HG03558 (cell line): ENCODE data around the gene DELE1.
A peak's percentile ranks its signal among the peaks of the same experiment; 100 is the strongest.

ENCODE experiments used
- ATAC-seq: cut with Tn5 transposase; IDR thresholded peaks from one replicate; pipeline ENCODE4 v1.9.1; 2021; ENCODE audit warnings: moderate number of reproducible peaks; ENCODE audit not compliant: unreplicated experiment; ENCODE audit errors: extremely low read depth

DELE1 gene, protein sequence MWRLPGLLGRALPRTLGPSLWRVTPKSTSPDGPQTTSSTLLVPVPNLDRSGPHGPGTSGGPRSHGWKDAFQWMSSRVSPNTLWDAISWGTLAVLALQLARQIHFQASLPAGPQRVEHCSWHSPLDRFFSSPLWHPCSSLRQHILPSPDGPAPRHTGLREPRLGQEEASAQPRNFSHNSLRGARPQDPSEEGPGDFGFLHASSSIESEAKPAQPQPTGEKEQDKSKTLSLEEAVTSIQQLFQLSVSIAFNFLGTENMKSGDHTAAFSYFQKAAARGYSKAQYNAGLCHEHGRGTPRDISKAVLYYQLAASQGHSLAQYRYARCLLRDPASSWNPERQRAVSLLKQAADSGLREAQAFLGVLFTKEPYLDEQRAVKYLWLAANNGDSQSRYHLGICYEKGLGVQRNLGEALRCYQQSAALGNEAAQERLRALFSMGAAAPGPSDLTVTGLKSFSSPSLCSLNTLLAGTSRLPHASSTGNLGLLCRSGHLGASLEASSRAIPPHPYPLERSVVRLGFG

DNA sequence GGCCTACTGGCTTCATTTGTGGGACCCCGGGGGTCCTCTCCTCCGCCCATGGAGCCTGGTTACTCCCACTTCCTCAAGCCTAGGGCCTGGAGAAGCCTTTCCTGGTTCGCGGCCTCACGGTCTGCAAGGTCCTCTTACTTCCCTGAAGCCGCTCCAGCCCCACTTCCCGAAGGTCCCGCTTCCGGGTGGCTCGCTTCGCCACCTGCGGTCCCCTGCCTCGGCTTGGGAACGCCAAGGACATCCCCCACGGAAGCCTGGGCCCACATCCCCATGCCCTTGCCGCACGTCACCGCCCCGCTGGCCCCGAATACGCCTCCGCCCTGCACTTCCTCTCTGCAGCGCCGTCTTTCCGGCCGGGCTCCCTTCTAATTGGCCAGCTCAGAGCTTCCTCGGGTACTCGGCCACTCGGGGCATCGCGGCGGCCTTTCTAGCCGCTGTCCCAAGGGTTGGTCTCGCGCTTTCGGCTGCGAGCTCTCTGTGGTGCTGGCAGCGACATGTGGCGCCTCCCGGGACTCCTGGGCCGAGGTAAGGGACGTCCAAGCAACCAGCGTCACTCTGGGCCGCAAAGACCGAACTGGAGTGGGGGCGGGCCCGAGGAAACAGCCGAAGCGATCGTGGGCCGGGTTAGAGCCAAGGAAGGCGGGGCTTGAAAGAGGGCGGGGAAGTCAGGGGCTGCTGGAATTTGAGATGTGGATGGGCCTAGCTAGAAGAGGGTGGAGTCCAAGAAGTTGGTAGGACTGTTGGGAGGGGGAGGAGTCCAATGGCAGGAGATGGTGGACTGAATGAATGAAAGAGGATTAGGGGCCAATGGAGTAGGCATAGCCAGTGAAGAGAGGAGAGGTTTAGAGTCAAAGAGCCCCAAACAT, at the start of gene DELE1:
DELE1 (plus strand) TSS at position 424 of the 866 bp plus-strand sequence; CDS start at position 495, 71 bp downstream.
- peak; percentile 92 for ATAC-seq

DNA sequence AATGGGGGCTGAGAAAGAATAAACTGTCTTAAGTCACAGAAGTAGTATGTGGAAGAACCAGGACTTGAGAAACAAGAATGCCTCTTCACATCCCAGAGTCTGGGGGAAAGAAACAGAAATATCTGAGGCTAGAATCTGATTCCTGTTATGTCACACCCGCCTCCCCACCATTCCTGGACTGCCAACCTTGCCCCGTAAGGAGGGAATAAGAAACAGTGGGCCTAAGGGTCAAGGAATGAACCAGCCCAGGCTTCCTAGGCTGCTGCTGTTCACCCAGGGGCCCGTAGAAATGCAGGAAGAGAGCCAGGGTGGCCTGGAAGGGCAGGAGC, 49.8 kb upstream of the DELE1 start:
- no peak for ATAC-seq

DNA sequence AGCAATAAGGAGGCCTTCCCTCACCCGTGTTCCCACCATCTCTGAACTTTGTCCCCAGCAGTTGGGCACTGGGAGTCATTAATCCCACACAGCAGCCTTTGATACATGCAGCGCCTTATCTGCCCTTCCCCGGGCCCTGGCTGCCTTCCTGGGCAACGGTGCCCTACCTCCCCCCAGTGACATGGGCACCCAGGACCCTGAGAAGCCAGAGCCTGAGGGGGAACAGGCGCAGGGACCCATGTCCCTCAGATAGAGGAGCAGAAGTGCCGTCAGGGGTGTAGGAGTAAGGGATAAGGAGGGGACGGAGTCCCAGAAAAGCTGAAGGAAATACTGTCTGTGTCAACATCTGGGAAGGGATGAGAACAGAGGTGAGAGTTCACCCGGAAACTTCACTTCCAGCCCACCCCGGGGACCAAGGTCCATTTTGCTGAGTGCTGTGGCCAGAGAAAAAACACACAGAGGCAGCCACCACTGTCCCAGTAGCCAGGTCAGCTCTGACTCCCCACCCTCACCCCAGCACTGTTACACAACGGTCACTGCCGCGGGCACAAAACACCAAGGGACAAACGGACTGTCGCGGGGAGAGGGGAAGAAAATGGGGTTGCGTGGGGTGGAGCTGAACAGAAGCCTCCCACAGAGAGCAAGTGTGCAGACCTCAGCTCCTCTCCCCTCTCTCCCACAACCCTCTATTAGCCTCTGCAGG, 49.3 kb upstream of the DELE1 start:
- no peak for ATAC-seq

DNA sequence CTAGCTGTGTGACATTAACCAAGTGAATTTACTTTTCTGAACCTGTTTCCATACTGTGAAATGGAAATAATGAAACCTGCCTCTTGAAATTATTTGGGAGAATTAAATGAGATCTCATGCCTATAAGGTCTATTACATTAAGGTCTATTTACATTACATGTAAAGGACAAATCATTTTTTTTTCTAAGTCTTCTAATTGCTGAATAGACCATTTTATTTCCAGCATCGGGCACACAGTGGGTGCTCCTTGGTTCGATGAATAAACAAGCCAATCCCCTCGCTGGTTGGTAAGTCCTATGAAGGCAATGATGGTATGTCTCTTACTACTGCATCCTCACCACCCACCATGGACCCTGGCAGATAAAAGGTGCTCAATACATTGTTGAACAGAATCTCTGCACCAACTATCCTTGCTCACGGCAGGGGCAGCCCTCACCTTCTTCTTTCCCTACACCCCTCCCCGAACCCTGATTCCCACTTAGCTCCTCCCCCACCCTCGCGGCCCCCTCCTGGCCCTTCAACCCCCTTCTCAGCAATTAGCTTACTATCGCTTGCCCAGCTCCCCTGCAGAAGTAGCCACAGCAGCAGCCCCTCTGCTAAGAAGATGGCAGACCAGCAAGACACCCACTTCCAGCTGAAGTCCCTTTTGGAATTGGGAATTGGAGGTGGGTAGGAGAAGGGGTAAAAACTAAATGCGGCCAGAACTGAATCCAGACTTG, 48.5 kb upstream of the DELE1 start:
- ATAC-seq = no peak

DNA sequence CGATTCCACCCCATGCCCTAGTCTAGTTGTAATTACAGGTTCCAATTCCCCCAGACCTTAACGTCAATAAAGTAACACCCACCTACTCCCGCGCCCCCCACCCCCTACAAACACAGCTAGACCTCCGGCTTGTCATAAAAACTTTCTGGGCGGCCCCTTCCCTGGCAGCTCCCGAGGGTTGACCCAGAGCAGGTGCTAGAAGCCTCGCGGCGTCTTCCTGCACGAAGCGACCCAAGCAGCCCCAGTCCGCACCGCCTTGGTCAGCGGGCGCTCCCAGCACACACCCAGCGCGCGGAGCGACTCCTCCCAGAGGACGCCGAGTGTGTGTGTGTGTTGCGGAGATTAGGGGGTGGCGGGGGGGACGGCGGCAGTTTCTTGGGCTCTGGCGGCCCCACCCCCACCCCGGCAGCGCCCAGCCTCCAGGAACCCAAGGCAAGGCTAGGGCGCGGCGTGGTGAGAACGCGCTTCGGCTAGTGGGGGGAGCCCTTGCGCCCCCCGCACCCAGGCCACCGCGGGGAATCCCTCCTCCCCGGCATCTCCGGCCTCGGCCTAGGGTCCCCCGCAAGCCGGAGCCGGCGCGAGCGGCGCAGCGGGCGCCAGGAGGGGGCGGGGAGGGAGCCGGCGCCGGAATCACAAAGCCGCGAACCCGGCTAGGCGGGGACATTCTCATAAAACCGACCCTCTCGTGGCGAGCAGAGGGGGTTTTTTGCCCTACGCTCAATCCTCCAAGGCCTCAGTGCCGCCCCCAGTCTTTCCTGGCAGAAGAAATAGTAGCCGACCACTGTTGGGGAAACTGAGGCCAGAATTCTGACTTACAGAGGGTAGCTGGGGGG, 47.7 kb upstream of the DELE1 start:
- no peak for ATAC-seq

DNA sequence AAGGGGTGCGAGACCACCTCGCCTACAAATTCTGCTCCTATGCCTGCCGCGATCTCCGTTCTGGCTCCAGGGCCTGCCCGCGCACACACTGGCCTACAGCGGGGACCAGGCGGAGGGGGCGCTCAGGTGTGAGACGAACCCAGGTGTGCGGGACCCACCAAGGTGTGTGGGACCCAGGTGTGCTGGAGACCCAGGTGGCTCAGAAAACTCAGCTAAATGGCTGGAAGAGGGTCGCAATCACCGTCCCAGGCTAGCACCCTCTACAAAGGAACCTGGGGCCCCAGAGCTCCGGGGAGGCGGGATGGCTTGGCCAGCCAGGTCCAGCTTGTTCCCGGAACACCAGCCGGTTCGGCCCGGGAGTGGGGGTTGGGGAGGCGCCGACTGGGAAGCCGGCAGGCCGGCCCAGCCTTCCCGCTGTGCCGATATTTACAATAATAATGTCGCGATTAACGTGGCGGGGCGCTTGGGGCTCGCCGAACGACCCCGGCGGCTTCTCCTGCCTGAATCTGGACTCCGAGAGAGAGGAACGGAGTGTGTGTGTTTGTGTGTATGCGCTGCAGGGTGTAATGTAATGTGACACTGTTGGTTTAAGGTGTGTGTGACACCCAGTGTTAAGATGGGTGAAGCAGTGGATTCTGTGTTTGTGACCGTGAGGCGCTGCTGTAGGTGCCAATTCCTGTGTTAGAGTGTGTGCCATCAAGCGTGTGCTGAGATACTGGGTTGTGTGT, 46.9 kb upstream of the DELE1 start:
- no peak for ATAC-seq

DNA sequence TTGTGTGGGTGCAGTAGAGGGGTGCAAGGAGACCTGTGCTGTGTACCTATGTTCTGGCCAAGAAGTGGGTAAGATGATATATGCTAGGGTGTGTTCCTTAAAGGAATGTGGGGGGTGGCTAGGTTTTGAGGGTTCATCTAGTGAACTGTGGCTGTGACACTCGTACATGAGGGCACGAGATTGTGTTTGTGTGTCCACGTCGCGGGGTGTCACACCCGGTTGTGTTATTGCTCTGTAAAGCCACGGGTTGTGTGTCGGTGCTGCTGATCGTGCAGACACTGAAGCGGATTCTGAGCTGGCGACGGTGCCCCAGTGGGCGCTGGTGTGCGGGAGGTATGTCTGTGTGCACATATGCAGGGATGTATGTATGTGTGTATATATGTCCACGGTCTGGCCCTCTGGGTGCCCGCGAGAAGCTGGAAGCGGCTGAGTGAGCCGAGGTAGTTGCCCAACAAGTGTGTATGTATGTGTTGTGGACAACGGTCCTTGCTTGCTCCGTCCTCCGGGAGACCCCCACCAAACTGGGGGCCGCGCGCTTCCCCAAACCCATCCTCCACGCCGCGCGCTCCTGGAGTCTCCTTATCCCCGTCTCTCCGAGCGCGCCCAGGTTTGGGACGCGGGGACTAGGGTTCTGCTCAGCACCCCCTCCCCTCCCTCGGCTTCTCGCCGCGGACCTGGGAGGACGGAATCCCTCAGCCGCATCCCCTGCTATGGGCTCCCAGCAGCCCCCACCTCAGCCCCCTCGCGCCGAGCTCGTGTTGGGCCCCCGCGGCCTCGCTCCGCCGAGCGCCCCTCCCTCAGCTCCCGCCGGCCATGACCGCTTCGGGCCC, 46.1 kb upstream of the DELE1 start:
- no peak for ATAC-seq

DNA sequence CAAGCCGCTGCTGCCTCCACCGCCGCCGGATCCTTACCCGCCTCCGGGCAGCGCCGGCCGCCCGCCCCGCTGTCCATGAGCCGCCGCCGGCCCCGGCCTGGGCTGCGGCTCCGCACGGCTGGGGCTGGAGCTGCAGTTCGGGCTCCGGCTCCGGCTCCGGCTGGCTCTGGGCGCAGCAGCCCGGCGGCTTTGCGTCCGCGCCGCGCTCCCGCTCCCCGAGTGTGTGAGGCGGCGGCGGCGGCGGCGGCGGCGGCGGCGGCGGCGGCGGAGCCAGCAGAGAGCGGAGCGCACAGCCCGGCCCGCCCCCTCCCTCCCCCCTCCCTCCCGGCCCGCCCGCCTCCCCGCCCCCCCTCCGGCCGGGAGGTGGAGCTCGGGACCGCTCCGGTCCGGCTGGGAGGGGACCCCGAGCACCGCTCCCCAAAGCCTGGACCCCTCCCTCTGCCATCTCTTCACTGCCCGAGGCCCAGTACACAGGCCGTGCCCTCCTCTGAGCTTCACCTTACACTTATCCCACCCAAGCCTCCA, 45.4 kb upstream of the DELE1 start, which contains the start of gene PCDH1:
PCDH1 (minus strand) TSS at position 225 of the 525 bp plus-strand sequence; CDS start at position 77, 148 bp downstream.
- no peak for ATAC-seq

DNA sequence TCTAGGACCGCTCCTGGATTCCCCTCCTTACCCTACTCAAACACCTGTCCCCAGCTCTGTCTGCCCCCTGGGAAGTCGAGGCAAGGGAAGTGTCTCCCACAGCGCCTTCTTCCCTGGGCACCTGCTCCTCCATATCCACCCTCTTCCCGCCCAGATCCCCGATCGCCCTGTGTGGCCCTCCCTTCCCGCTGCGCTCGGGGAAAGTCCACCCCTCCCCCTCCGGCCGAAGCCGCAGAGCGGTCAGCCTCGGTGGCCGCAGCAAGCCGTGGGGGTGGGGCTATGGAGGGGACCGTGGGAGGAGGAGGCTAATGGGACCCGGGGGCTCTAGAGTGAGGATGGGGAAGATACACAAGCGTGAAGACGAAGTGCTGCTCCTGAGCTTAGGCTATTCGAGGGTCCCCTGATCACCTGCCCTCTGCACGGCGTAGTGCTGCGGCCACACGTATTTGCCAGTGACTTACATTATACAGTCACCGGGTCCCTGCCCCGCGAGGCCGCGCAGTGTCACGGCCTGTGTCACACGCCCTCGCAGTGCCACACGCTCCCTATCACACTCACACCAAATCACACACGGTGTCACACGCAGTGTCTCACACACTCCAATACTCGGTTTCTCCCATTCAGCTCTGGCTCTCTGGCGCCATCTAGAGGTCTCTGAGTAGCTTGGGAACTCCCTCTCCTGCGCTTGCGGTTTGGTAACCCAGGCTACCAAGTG, 44.8 kb upstream of the DELE1 start:
- ATAC-seq = peak; percentile 79

DNA sequence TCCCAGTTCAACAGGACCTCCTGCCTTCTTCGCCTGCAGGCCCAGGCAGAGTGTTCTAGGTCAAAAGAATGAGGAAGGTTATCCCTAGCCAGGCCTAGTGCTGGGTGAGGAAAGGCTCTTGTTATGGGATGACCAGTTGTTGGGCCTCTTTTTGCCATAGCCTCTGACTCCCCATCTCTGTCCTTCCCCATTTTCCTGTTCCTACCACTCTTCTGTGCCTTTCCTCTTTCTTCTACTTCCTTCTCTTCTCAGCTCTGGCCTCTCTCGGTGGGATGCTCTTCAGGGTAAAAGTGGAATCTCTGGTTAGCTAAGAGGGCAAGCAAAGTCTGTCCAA, 44.3 kb upstream of the DELE1 start:
- ATAC-seq = no peak

DNA sequence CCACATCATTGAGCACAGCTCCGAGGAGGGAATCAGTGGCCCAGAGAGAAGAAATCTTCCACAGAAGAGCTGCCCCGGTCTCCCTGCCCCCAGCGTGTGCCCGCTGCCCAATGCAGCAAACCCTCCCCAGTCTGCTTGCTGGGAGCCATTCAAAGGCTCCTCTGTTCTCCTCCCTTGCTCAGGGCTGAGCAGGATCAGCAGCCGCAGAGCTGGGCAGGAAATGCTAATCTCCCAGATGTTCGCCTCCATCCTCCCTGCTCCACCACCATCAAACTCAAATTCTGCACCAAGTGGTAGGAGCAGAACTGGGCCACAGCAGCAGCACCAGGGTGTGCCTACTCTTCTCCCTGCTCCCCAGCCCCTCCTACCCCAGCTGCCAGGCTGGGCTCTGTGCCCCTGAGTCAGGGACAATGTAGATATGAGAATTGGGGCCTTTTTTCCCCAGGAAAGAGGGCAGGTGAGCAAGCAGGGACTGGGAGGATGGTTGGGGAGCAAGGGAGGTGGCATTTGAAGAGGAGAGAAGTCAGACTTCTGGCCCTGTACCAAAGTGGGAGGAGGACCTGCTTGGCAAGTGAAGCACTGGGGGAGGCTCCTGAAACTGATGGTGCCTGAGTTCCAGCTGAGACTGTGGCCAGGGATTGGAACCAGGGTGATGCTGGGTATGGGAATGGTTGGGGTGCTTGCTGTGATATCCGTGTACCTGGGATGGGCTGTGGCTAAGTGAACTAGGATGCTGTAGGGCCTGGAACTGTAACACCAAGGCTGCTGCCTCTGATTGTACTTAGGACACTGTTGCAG, 43.5 kb upstream of the DELE1 start:
- no peak for ATAC-seq

DNA sequence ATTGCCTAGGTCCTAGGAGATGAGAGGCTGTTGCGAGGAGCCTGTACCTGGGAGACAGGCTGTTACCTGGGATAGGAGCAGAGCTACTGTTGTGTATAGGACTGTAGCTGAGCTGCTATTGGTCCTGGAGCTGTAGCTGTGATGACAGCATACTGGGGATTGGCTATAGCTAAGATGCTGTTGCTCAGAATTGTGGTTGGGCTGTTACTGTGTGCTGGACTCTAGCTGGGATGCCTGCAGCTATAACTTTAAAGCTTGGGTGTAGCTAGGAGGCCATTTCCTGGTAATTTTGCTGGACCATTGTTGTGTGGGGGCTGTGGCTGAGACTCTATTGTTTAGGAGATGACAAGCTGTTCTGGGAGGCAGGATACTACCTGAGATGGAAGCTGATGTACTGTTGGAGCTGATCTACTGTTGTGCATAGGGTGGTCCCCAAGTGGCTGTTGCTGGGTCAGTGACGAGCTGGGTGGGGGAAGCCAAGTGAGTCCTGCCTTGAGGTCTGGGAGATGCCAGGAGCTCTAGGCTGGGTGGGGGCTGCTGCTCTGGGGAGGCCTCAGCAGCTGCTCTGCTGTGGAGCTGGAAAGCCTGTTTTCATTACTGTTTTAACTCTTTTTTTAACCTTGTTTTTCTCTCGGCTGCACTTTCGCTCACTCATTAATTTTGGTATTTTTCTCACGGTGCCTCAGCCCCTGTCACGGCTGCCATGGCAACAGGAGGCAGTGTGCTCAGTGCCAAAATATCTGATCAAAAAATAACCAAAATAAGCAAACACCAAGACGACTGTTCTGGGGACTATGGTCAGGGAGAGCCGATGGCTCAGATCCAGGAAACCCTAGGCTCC, 42.5 kb upstream of the DELE1 start:
- ATAC-seq = no peak

DNA sequence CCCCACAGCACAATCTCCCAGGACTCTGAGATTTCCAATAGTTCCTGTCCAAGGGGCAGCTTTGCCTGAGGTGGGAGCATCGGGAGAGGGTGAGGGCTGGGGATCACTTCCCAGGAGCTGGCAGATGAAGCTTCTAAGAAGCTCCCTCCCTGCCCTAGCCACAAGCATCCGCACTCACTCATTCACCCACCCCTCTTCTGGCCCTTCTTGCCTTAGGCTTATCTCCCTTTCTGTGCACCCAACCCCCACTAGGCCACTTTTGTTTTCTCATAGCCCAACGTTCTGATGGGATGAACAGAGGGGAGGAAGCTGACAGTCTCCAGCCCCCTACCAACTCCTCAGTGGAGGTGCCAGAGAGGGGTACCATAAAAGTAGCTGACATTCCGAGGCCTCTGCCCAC, 41.8 kb upstream of the DELE1 start:
- no peak for ATAC-seq

DNA sequence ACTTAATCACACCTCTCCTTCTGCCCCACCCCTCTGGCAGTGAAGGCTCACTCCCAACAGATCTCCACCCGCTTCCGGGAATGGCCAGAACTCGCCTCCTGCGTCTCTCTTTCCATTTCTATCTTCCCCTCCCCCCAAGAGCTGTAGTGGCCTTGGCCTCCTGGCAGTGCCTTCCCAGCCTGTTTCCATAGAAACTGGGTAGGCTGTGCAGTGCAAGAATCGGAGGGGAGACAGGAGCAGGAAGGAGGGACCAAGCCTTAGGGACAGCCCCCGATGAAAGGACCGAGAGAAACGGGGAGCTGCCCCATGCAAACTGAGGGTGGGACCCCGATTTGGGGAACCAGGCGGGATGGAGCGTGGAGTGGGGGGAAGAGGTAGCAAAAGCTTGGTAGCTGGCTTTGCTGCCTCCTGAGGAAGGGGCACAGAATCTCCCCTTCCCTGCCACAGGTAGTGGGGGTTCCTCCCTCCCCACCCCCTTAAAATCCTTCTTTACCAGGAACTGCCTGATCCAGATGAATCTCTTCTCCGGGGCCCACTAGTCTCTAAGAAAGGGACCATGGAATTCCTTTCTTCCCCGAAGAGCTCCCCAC, 41.0 kb upstream of the DELE1 start:
- ATAC-seq = no peak
